Common myeloid progenitor, CD34-positive (primary cell): Measurements from ENCODE around the gene TCAP.

ENCODE experiments used
- CTCF ChIA-PET: fragments of 350-600 bp; sonication (Branson Sonifier 250); formaldehyde crosslinking; loops from one replicate; lab custom pipeline; 2021; ENCODE audit warnings: antibody characterized with exemption; lab: Charles Lee
- POLR2A ChIA-PET: fragments of 350-600 bp; sonication (Branson Sonifier 250); formaldehyde crosslinking; loops from one replicate; lab custom pipeline; 2021; ENCODE audit warnings: antibody characterized with exemption; lab: Charles Lee
- DNase-seq, 3 donors: peaks; one replicate each; pipeline versions ENCODE4 v3.0.0 to v3.0.0-alpha.2; 2013
- H3K27ac ChIP-seq, 2 experiments: 1 replicate in 1 of 2; 2 replicates in 1 of 2; pipeline ENCODE4 v1.7.0; 2013; ENCODE audit warnings: inconsistent platforms in 2 of 2, low read length in 2 of 2, mild to moderate bottlenecking in 2 of 2, low read depth in 1 of 2, moderate library complexity in 1 of 2; ENCODE audit not compliant: severe bottlenecking in 2 of 2, insufficient read depth in 1 of 2, poor library complexity in 1 of 2
- H3K27me3 ChIP-seq, 5 experiments: replicated peaks in 2 of 5; 1 replicate in 3 of 5; 2 replicates in 2 of 5; pipeline versions ENCODE4 v1.6.1 to v1.7.0; 2013; ENCODE audit warnings: low read length in 4 of 5, mild to moderate bottlenecking in 2 of 5, moderate library complexity in 2 of 5, inconsistent platforms in 1 of 5; ENCODE audit not compliant: insufficient read depth in 5 of 5, control insufficient read depth in 4 of 5
- H3K36me3 ChIP-seq, 4 experiments: 1 replicate in 2 of 4; 2 replicates in 2 of 4; pipeline versions ENCODE4 v1.6.1 to v1.7.0; 2013; ENCODE audit warnings: low read length in 3 of 4, control low read depth in 1 of 4, mild to moderate bottlenecking in 1 of 4; ENCODE audit not compliant: control insufficient read depth in 4 of 4, insufficient read depth in 4 of 4
- H3K4me1 ChIP-seq, 4 experiments: 1 replicate in 3 of 4; 2 replicates in 1 of 4; pipeline versions ENCODE4 v1.6.1 to v1.7.1; 2013; ENCODE audit warnings: low read length in 3 of 4, mild to moderate bottlenecking in 3 of 4, control low read depth in 1 of 4, inconsistent platforms in 1 of 4, moderate library complexity in 1 of 4; ENCODE audit not compliant: control insufficient read depth in 4 of 4, insufficient read depth in 4 of 4; ENCODE audit errors: control extremely low read depth in 1 of 4
- H3K4me3 ChIP-seq, 7 experiments: 1 replicate in 4 of 7; 2 replicates in 3 of 7; pipeline versions ENCODE4 v1.5.1 to v1.7.0; 2013; ENCODE audit warnings: mild to moderate bottlenecking in 7 of 7, low read length in 6 of 7, moderate library complexity in 6 of 7, inconsistent platforms in 2 of 7, low read depth in 2 of 7, control low read depth in 1 of 7; ENCODE audit not compliant: insufficient read depth in 4 of 7, control insufficient read depth in 1 of 7; ENCODE audit errors: extremely low read depth in 1 of 7
- H3K9me3 ChIP-seq, 5 experiments: 1 replicate in 4 of 5; 2 replicates in 1 of 5; pipeline versions ENCODE4 v1.6.1 to v1.7.1; 2013; ENCODE audit warnings: low read length in 4 of 5, mild to moderate bottlenecking in 2 of 5, inconsistent platforms in 1 of 5, low read depth in 1 of 5, moderate library complexity in 1 of 5; ENCODE audit not compliant: control insufficient read depth in 4 of 5, insufficient read depth in 2 of 5; ENCODE audit errors: control extremely low read depth in 1 of 5
- WGBS: methylation state at CpG from one replicate; pipeline ENCODE4 v1.1.5; 2013; ENCODE audit not compliant: insufficient coverage; 5-methylcytosine and 5-hydroxymethylcytosine counted together

Gene TCAP

DNA sequence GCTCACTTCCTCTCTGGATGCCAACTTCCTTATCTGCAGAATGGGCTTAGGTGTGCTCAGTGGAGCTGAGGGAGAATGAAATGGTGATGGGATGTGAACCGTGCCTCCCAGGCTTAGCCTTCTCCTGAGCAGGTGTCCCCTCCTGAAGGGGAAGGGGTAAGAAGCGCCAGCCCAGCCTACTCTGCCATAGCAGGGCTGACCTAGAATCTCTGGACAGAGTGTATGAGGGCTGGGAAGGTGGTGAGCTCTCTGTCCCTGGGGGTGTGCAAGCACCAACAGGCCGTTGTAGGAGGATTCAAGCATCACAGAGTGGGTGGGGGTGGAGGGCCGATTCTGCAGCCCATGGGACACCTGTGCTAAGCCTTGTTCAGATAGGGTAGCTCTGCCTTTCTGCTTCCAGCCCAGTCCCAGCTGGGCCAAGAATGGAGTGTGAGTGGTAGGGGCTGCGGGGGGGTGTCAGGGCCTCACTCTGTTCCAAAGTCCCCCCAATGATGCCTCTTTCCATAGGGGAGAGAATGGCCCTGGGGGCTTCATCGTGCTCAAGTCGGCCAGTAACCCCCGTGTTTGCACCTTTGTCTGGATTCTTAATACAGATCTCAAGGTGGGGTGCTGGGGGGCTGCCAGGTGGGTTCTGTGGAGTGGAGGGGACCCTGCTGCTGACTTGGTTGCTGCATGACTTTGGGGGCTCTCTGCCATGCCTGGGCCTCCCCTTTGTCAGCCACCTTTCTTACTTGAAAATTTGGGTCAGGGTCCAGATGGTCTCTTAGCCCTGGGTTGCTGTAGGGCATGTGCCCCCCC, 3.2 kb upstream of the TCAP start:
- H3K4me3 ChIP-seq: peak overlapping the region in 3 of 7 experiments; percentile 4 to 48 (median 32)
- ChIA-PET CTCF (interaction anchor here (1.0 to 22.5 kb wide), 4 partner anchors 8 to 36 kb away, joined by 4 to 445 read pairs (median 18); partner anchors contain the start of genes PNMT and PPP1R1B), POLR2A (no interaction called here)
- H3K9me3 ChIP-seq: no peaks in the 10 kb centered on the region
- no peak for DNase-seq
- peaks cover 0 to 13% (median 3%) of the 10 kb centered on the region in 5 experiments for H3K27me3 ChIP-seq
- H3K4me1 ChIP-seq: peaks cover 0 to 84% (median 41%) of the 10 kb centered on the region in 4 experiments
- peaks cover 2 to 49% (median 22%) of the 10 kb centered on the region in 4 experiments for H3K36me3 ChIP-seq
- 100% methylated on average over 4 of the region's 8 CpGs for WGBS
- no peak overlapping the region for H3K27ac ChIP-seq

DNA sequence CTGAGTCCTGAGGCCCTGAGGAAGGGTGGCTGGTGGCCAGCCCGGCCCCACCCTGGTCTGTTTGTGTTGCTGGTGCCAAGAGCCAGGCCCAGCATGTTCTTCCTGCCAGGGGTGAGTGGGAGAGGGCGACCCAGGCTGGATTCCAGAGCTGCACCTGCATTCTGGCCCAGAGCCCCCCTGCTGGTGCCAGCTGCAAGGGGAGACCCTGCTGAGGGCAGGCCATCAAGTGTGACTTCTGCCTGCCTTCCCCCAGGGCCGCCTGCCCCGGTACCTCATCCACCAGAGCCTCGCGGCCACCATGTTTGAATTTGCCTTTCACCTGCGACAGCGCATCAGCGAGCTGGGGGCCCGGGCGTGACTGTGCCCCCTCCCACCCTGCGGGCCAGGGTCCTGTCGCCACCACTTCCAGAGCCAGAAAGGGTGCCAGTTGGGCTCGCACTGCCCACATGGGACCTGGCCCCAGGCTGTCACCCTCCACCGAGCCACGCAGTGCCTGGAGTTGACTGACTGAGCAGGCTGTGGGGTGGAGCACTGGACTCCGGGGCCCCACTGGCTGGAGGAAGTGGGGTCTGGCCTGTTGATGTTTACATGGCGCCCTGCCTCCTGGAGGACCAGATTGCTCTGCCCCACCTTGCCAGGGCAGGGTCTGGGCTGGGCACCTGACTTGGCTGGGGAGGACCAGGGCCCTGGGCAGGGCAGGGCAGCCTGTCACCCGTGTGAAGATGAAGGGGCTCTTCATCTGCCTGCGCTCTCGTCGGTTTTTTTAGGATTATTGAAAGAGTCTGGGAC, 2.4 kb upstream of the TCAP start:
- Histone ChIP-seq H3K27me3 (peaks cover 0 to 16% (median 7%) of the 10 kb centered on the region in 5 experiments), H3K4me3 (no peak overlapping the region), H3K36me3 (peaks cover 0 to 46% (median 19%) of the 10 kb centered on the region in 4 experiments), H3K9me3 (no peaks in the 10 kb centered on the region), H3K27ac (no peak overlapping the region), H3K4me1 (peaks cover 0 to 90% (median 46%) of the 10 kb centered on the region in 4 experiments)
- ChIA-PET POLR2A (no interaction called here), CTCF (interaction anchor here (1.0 to 22.5 kb wide), 4 partner anchors 8 to 37 kb away, joined by 4 to 445 read pairs (median 18); partner anchors contain the start of genes PNMT and PPP1R1B)
- WGBS: 95% methylated on average over 16 of the region's 22 CpGs
- DNase-seq: no peak

GRCh38 chr17:39663340-39663687, 1.8 kb upstream of the TCAP start:
- H3K9me3 ChIP-seq: no peaks in the 10 kb centered on the region
- WGBS: no CpG with 5 or more reads among the region's 4 CpGs
- ChIA-PET CTCF (interaction anchor here (4.2 to 22.5 kb wide), 3 partner anchors 9 to 38 kb away, joined by 27 to 445 read pairs (median 155); partner anchors contain the start of gene PPP1R1B), POLR2A (no interaction called here)
- peaks cover 0 to 89% (median 47%) of the 10 kb centered on the region in 4 experiments for H3K4me1 ChIP-seq
- H3K4me3 ChIP-seq: no peak overlapping the region
- peaks cover 0 to 16% (median 7%) of the 10 kb centered on the region in 5 experiments for H3K27me3 ChIP-seq
- no peak for DNase-seq
- H3K36me3 ChIP-seq: peaks cover 0 to 41% (median 16%) of the 10 kb centered on the region in 4 experiments
- no peak overlapping the region for H3K27ac ChIP-seq

GRCh38 chr17:39663688-39664580, 1.2 kb upstream of the TCAP start:
- ChIA-PET POLR2A (no interaction called here), CTCF (interaction anchor here (0.8 to 22.5 kb wide), 4 partner anchors 10 to 113 kb away, joined by 3 to 445 read pairs (median 91); partner anchors contain the start of gene PPP1R1B)
- Histone ChIP-seq H3K27ac (no peak overlapping the region), H3K27me3 (peaks cover 0 to 16% (median 7%) of the 10 kb centered on the region in 5 experiments), H3K4me1 (peaks cover 0 to 88% (median 49%) of the 10 kb centered on the region in 4 experiments), H3K9me3 (no peaks in the 10 kb centered on the region), H3K4me3 (no peak overlapping the region), H3K36me3 (peaks cover 0 to 35% (median 15%) of the 10 kb centered on the region in 4 experiments)
- WGBS: 55% methylated on average over 15 of the region's 17 CpGs
- DNase-seq: no peak

DNA sequence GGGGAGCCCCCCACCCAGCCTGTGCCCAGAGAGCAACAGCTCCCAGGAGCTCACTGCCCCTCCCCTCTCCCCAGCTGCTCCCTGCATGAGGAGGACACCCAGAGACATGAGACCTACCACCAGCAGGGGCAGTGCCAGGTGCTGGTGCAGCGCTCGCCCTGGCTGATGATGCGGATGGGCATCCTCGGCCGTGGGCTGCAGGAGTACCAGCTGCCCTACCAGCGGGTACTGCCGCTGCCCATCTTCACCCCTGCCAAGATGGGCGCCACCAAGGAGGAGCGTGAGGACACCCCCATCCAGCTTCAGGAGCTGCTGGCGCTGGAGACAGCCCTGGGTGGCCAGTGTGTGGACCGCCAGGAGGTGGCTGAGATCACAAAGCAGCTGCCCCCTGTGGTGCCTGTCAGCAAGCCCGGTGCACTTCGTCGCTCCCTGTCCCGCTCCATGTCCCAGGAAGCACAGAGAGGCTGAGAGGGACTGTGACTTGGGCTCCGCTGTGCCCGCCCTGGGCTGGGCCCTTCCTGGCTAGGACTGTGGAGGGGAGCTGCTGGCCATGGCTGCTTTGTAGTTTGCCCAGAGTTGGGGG, 584 bp downstream of the TCAP start:
- no peak overlapping the region for H3K4me3 ChIP-seq
- H3K9me3 ChIP-seq: no peaks in the 10 kb centered on the region
- H3K27me3 ChIP-seq: peaks cover 0 to 26% (median 7%) of the 10 kb centered on the region in 5 experiments
- H3K36me3 ChIP-seq: peaks cover 0 to 23% (median 12%) of the 10 kb centered on the region in 4 experiments
- 90% methylated on average over 17 of the region's 17 CpGs for whole genome bisulfite sequencing
- peaks cover 0 to 70% (median 41%) of the 10 kb centered on the region in 4 experiments for H3K4me1 ChIP-seq
- ChIA-PET POLR2A (interaction anchor here (0.7 kb wide), 1 partner anchor 15 kb away, joined by 3 read pairs; no protein-coding TSS in a partner anchor), CTCF (interaction anchor here (0.6 to 22.5 kb wide), 9 partner anchors 12 to 40 kb away, joined by 3 to 445 read pairs (median 4); partner anchors contain the start of gene PPP1R1B)
- no peak overlapping the region for H3K27ac ChIP-seq
- DNase-seq: peak in 2 of 3 donors; percentile 52 to 62

DNA sequence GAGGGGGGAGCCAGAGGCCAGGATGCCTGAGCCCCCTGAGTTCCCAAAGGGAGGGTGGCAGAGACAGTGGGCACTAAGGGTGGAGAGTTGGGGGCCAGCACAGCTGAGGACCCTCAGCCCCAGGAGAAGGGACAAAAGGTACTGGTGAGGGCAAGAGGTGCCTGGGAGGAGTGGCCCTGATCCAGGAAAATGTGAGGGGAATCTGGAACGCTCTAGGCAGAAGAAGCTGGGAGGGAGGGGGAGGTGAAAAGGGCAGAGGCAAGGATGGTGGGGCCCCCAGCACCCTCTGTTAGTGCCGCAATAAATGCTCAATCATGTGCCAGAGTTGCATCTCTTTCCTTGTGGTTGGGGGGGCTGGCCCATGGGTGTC, 1.1 kb downstream of the TCAP start:
- no peak overlapping the region for H3K27ac ChIP-seq
- peaks cover 0 to 19% (median 9%) of the 10 kb centered on the region in 4 experiments for H3K36me3 ChIP-seq
- H3K4me3 ChIP-seq: no peak overlapping the region
- DNase-seq: no peak
- H3K4me1 ChIP-seq: peaks cover 0 to 66% (median 38%) of the 10 kb centered on the region in 4 experiments
- H3K27me3 ChIP-seq: peaks cover 0 to 26% (median 7%) of the 10 kb centered on the region in 5 experiments
- no peaks in the 10 kb centered on the region for H3K9me3 ChIP-seq
- POLR2A ChIA-PET: interaction anchor here (0.7 kb wide), 1 partner anchor 15 kb away, joined by 3 read pairs; no protein-coding TSS in a partner anchor
- CTCF ChIA-PET: interaction anchor here (0.6 to 22.5 kb wide), 8 partner anchors 11 to 64 kb away, joined by 3 to 445 read pairs (median 6); partner anchors contain the start of genes MIEN1 and PPP1R1B
- 92% methylated on average over 2 of the region's 2 CpGs for WGBS
